Stimulated activated CD8-positive, alpha-beta memory T cell treated with anti-CD3 and anti-CD28 coated beads, Interleukin-4, amount 100 ng/mL, for 4 hours (primary cell): ENCODE measurements around the gene SLC7A4.

Source experiments
- DNase-seq, 2 donors: peaks; one replicate each; pipeline ENCODE4 v3.0.0-alpha.2; 2020; ENCODE audit warnings: low read depth in 2 of 2, low spot score in 1 of 2

Gene SLC7A4

GRCh38 chr22:21000207-21000986 lies 32.0 kb downstream of the SLC7A4 start:
- DNase-seq, result no peak

DNA sequence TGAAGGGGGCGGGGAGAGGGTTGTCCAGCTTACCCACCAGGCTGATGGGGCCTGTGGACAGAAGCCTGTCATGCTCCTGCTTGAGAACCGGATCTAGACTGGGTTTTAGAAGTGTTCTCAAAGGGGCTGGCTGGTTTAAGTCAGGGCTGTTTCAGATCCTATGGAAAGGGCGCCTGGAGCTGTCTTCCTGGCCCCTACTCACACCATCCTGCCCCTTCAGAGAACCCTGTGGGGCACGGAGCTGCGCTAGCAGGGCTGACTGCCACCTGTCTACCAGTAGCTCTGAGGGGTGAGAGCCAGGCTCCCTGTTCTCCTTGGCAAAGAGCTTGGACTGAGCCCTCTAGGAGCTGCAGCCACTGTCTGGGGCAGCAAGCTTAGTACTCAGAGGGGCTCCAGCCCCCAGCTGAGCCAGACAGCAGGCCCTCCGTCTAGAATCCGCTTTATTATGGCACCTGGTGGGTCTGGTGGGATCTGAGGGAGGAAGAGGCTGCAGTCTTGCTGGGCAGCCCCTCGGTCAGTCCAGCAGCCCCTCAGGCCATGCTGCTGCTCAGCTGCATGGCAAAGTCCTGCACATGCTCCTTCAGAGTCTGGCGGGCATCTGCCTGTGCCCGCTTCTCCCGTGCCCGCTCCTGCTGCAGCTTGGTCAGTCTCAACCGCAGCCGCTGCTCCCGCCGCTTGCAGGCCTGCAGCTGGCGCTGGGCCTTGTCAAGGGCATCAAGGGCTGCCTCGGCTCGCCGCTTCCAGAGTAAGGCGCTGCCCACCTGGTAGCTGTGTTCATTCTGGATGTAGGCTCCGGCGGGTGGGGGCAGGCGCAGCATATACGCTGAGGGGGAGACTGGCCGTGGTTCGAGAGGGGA lies 32.8 kb downstream of the SLC7A4 start:
- DNase-seq, result no peak

DNA sequence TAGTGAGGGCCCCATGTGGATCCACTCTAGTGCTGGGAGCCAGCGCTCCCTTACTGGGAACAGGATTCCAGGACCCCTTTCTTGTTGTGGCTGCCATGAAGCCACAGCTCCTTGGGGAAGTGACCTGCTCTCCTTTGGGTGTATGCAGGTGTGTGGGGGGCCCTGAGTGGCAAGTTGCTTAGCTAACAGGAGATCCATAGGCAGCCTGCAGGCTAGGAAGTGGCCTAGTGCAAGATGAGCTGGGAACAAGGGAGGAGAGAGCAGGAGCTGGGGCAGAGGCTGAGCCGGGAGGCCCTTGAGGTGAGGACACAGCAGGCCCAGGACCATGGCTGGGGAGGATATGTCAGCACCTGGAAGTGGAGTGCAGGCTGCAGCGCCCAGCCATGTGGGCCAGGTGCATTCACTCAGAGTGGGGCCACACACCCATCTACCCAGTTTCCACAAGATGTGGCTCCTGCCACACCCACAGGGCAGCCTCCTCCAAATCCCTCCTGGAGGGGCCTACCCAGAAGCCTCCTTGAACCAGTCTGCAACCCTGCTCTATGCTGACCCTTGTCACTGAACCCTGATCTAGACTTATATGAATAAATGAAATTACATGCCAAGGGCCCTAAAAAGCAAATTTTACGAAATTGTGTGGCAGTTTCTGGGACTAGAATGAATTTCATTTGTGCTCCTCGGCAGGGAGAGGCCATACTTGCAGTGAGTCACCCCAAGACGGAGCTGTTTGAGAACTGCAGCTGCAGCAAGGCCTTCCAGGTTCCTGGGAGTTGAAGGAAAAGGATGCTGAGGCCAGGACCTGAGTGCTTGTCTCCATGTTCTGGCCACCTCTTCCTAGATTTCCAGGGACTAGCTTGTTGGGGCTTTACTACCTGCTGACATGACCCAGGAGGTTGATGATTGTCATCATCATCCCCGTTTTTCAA lies 33.7 kb downstream of the SLC7A4 start:
- no peak for DNase-seq

DNA sequence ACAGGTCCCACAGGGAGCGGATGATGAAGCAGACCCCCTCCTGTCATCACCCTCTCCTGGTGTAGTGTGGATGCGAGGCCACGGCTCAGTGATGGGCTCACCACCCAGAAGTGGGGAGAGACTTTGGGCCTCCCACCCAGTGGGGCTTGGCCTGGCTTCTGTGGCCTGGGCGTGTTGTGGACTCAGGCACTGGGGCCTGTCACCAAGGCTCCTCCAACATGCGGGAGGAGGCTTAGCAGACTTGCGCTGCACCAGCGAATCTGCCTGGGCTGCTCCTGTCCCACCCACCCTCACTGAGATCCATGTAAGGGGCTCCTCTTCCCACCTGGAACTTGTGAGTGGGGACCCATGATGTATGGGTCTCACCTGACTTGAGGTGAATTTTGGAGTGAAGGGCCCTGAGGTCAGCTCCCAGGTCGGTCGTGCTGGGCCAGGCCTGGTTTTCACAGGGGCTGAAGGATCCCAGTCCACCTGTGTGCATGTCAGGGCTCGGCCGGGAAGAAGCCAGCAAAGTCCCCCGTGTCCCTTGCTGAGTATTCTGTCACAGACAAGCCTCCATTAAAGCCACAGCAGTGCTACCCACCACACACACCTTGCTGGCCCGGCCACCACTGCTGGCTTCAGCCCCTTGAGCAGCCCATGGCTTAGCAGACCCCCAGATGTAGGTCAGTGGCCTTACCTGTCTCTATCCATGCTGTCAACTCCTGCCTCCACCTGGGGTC lies 34.7 kb downstream of the SLC7A4 start:
- no peak for DNase-seq

DNA sequence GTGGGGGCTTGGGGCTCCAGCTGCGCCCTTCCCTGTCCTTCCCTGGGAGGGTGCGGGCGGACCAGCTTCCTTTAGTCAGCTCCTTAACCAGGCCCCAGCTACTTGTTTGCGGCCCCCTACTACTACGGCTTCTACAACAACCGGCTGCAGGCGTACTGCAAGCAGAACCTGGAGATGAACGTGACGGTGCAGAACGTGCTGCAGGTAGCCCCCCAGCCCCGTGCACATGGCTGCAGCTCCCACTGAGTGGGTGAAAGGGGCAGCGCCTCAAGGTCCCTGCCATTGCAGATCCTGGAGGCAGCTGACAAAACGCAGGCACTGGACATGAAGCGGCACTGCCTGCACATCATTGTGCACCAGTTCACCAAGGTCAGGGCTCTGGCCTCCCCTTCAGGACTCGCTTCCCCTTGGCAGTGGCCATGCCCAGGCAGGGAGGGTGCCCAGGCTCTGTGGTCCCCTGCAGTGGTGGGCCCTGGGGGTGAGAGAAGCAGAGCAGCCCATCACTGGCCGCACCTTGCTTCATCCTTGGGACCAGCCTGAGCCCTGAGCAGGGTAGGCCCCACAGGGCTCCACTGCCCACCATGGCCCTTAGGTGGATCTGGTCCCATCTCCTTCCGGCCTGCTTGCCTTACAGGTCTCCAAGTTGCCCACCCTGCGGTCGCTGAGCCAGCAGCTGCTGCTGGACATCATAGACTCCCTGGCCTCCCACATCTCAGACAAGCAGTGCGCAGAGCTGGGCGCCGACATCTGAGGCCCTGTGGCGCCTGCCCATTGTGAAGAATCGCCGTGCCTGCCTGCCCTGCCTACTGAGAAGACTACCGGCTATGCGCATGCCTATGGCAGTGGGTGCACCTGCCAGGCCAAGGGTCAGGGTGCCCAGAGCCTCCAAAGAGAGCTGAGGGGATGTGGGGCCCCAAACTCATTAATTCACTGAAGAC lies 35.5 kb downstream of the SLC7A4 start:
- DNase-seq, result no peak

- no peak for DNase-seq
Measured at GRCh38 chr22:20996031-20996410, 36.3 kb downstream of the SLC7A4 start.

DNA sequence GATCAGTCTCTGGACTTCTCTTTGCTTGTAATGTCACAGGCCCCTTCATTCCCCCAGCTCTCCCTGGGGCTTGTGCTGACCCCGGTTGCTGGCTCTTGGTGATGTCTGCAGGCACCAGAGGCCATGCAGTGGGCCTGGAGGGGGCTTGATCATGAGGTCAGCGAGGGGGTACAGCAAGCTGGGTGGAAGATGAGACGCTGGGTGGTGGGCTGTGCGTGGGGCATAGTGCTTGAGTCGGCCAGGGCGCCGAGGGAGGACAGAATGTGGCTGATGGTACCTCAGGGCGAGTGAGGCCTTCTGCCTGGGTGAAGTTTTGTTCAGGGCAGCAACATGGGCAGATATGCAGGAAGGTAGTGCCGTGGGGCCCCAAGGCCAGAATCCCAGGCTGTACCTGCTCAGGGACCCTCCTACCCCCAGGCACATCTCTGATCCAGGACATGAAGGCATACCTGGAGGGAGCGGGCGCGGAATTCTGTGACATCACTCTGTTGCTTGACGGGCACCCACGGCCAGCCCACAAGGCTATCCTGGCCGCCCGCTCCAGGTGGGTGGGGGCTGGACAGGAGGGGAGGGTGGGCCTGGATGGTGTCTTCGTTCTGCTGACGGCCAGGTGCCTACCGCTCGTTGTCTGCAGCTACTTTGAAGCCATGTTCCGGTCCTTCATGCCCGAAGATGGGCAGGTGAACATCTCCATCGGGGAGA lies 36.9 kb downstream of the SLC7A4 start:
- DNase-seq, result no peak

DNA sequence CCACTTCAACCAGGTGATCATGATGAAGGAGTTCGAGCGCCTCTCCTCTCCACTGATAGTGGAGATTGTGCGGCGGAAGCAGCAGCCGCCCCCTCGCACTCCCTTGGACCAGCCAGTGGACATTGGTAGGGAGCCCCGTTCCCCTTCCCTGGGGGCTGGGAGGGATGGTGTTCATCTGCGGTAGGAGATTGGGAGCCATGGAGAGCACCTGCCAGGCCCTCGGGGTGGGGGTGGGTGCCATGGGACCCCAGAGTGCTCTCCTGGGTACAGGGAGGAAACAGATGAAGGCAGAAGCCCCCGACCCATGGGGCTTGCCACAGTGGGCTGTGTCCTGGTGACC lies 37.5 kb downstream of the SLC7A4 start:
- no peak for DNase-seq

- no peak for DNase-seq
Measured at GRCh38 chr22:20994128-20994901, 38.0 kb downstream of the SLC7A4 start.

GRCh38 chr22:20993304-20994127 lies 38.8 kb downstream of the SLC7A4 start:
- DNase-seq, result no peak

DNA sequence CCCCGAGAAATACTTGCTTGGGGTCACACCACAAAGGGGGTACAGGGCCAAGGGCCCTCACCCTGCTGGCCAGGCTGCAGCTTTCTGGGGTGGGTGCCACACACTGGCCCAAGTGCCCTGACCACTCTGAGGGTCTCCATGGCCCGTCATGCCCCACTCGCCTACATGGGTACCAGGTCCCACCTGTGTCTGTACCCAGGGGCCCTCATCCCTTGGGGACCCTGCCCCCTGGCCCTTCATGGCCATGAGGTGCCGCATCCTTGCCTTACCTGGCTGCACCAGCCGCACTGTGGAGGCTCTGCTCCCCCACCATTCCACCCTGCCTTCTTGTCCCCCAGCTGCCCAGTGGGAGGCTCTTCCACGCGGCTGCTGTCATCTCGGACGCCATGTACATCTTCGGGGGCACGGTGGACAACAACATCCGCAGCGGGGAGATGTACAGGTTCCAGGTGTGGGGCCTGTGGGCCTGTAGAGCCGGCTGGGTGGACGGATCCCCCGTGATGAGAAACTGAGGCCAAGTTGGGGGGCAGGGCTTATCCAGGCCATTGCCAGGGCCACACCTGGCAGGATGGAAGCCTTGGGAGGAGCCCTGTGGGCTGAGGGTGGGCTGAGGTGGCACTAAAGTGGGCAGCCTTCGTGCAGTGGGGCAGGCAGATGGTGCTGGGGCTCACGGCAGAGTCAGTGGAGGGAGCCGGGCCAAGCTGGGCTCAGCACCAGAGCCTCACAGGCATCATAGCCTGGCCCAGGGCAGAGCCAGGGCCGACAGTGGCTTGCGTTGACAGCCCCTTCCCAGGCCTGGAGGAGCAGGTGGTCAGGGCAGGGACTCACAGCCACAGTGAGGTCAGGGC lies 39.7 kb downstream of the SLC7A4 start:
- no peak for DNase-seq

GRCh38 chr22:20992056-20992442 lies 40.3 kb downstream of the SLC7A4 start:
- DNase-seq, result no peak

DNA sequence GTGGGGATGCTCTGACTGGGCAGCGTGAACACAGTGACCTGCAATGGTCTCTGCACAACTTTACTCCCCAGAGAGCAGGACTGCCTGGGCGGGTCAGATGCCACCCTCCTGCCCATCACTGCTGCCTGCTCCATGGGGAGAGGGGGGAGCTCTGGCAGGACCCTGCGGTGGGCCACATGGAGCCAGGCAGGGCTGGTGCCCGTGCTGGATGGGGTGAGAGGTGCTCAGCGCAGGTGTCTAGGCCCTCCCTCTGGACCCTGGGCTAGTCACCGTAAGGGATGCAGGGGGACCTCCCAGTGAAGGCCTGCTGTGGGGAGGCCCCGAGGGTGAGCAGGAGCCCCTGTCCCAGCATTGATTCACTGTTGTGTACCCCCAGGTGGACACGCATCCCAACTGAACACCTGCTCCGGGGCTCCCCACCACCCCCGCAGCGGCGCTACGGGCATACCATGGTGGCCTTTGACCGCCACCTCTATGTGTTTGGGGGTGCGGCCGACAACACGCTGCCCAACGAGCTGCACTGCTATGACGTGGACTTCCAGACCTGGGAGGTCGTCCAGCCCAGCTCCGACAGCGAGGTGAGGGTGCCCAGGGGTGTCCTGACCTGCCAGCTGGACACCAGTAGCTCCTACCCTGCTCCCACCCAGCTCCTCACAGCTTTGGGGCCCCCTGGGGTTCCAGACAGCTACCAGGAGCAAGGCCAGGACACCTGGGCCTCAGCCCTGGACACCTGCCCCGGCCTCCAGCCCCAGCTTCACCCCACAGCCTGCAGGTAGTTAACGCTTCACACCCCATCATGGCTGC lies 40.9 kb downstream of the SLC7A4 start:
- DNase-seq, result no peak

GRCh38 chr22:20990184-20991180 lies 41.9 kb downstream of the SLC7A4 start:
- no peak for DNase-seq
